ENCODE measurements around the gene MCM3. TPM values are rescaled to one million over a fixed set of nuclear protein-coding genes. Genes with fewer than 3 reads are reported as not detected.

The MCM3 gene
- total and polyA plus RNA-seq, 2 of the 4 experiments (the other 2 are of a cell fraction): 54.6 to 66.5 TPM

DNA sequence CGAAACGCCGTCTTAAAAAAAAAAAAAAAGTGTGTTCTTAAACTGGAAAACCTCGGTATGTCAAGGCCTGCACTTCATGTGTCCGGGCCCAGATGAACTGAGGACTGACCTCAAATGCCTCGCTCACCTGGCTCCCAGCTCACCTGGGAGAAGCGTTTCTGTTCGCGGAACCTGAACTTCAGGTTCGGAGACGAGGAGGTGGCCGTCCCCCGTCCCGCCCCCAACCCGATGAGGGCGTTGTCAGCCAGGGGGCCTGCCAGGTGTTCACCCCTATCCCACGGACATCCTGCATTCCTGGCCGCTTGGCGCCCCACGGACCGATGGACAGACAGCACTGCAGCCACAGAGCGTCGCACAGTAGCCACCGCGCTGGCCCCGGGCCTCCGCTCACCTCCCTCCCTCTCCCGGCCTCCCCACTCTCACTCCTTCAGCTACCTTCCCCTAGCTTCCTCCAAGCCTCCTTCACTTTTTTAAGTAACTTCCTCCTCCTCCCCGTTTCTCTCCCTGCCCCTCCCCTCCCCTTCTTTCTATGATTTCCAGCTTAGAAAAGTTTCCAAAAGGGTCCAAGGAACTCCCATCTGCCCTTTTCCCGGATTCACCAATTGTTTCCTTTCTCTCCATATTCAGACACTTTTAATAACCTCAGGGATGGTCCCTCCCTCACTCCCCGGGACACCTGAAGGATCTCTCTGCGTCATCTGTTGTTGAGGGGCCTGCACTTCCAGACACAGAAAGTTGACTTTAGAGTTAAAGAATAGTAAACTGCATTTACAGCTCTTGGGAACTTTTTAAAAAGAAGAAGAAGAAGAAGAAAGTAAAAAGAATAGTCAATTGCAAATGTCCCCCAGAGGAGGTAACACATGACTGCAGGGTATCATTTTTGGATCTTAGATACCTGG lies 22.7 kb upstream of the MCM3 start (continued):
- no peak for TF ChIP-seq FOS (IDR thresholded peaks at IDR 0.05; ENCODE audit: low read depth, low read length)

- POLR2A ChIA-PET (ENCODE audit: unreplicated experiment): no interaction called here
- no peaks in the 10 kb centered on the region for H4K20me1 ChIP-seq (ENCODE audit: insufficient read depth, low read length)
- no peak overlapping the region for H3K4ac ChIP-seq (ENCODE audit: low read depth, low read length)
- no peaks in the 10 kb centered on the region for H3K27me3 ChIP-seq (ENCODE audit: control insufficient read depth, insufficient read depth, low read length)
- H4K8ac ChIP-seq (ENCODE audit: low read depth in 2 of 2, low read length in 2 of 2): no peak overlapping the region
- no peak overlapping the region for H3K23ac ChIP-seq (ENCODE audit: low read depth, low read length)
- BruUV-seq (replicated peaks): no TSS peak
- CTCF ChIA-PET: no interaction called here
- in situ Hi-C loops (cut with MboI; ENCODE audit: low sequenced_read_pairs): no loop called here
- no peak overlapping the region for H3K9ac ChIP-seq (ENCODE audit: low read depth, low read length)
- H3K4me2 ChIP-seq (ENCODE audit: low read depth, low read length): no peak overlapping the region
- H3K14ac ChIP-seq (replicated peaks; ENCODE audit: low read depth, low read length): no peak overlapping the region
- no peak overlapping the region for H2BK5ac ChIP-seq (ENCODE audit: low read depth, low read length, poor library complexity, severe bottlenecking)
- H3K56ac ChIP-seq (ENCODE audit: extremely low read depth, insufficient read depth, low read length): no peak overlapping the region
- no peak for DNase-seq
- intact Hi-C loops (cut with micrococcal nuclease): no loop called here
- no peak overlapping the region for H2BK20ac ChIP-seq (ENCODE audit: low read depth, low read length)
- dilution Hi-C loops (cut with HindIII; ENCODE audit: low sequenced_read_pairs, unreplicated experiment): no loop called here
- no peaks in the 10 kb centered on the region for H3K36me3 ChIP-seq (ENCODE audit: control insufficient read depth, insufficient read depth, low read length)
- H3K27ac ChIP-seq (ENCODE audit: insufficient read depth, low read length): no peak overlapping the region
- no peak overlapping the region for H2BK15ac ChIP-seq (ENCODE audit: low read depth, low read length)
- H2AFZ ChIP-seq (replicated peaks; ENCODE audit: low read length, poor library complexity): no peak overlapping the region
- H4K5ac ChIP-seq (ENCODE audit: low read depth, low read length): no peak overlapping the region
- no peak overlapping the region for H2AK5ac ChIP-seq (ENCODE audit: low read depth, low read length)
- no peaks in the 10 kb centered on the region for H3K9me3 ChIP-seq (ENCODE audit: control insufficient read depth, insufficient read depth, low read length)
- H3K79me1 ChIP-seq (ENCODE audit: low read depth in 1 of 2, low read length in 2 of 2): no peaks in the 10 kb centered on the region
- ATAC-seq (ENCODE audit: low read depth): no peak
- H3K9me1 ChIP-seq (ENCODE audit: insufficient read depth, low read length): no peaks in the 10 kb centered on the region
- TF ChIP-seq BHLHE40 (IDR thresholded peaks at IDR 0.05; ENCODE audit: low read depth, low read length) (no peak), MXI1 (IDR thresholded peaks at IDR 0.05; ENCODE audit: borderline replicate concordance, low read depth, low read length) (no peak), CEBPB (IDR thresholded peaks at IDR 0.05; ENCODE audit: low read depth, low read length) (no peak), FOS (IDR thresholded peaks at IDR 0.05; ENCODE audit: low read depth, low read length) (no peak), POLR2A (IDR thresholded peaks at IDR 0.05; ENCODE audit: low read depth, low read length) (no peak), NFE2L2 (IDR thresholded peaks at IDR 0.05; ENCODE audit: low read depth, low read length) (no peak), USF2 (IDR thresholded peaks at IDR 0.05; ENCODE audit: low read depth, low read length) (no peak), ELK1 (IDR thresholded peaks at IDR 0.05; ENCODE audit: borderline replicate concordance, low read depth, low read length) (no peak), MAZ (IDR thresholded peaks at IDR 0.05; ENCODE audit: borderline replicate concordance, low read depth, low read length) (no peak), CHD1 (IDR thresholded peaks at IDR 0.05; ENCODE audit: low read depth, low read length) (no peak), SMC3 (IDR thresholded peaks at IDR 0.05; ENCODE audit: low read depth, low read length) (no peak), RFX5 (IDR thresholded peaks at IDR 0.05; ENCODE audit: low read depth, low read length) (no peak), RCOR1 (IDR thresholded peaks at IDR 0.05; ENCODE audit: insufficient replicate concordance, low read length) (no peak)
- no peak overlapping the region for H4K91ac ChIP-seq (ENCODE audit: insufficient read depth, low read depth, low read length)
- H3K4me1 ChIP-seq (ENCODE audit: control insufficient read depth, insufficient read depth, low read length): no peaks in the 10 kb centered on the region
- H3K18ac ChIP-seq (ENCODE audit: low read depth, low read length): no peak overlapping the region
- no CpG with 5 or more reads among the region's 15 CpGs for WGBS, 2 experiments (ENCODE audit: extremely low coverage in 2 of 2, insufficient read length in 1 of 2)
- no peak overlapping the region for H2BK120ac ChIP-seq (ENCODE audit: low read depth, low read length)
- H2AK9ac ChIP-seq (replicated peaks; ENCODE audit: low read depth, low read length, poor library complexity): no peak overlapping the region
- no peak overlapping the region for H3K4me3 ChIP-seq (ENCODE audit: insufficient read depth, low read depth, low read length)
These were observed 21.6 kb upstream of the MCM3 start for GRCh38 chr6:52305948-52306767.

Data from IMR-90 (cell line).